Panc1 (cell line): ENCODE results near the gene BCAP29.

Experiments
- CTCF ChIP-seq: fragments of 450-650 bp; IDR thresholded peaks from 2 replicates; pipeline ENCODE4 v1.5.1; 2017; ENCODE audit warnings: mild to moderate bottlenecking
- POLR2AphosphoS5 ChIP-seq: IDR thresholded peaks from 2 replicates; pipeline ENCODE4 v1.6.1; 2012; ENCODE audit warnings: mild to moderate bottlenecking, low read depth, low read length, moderate library complexity
- TCF7L2 ChIP-seq: IDR thresholded peaks from 2 replicates; pipeline ENCODE4 v1.6.1; 2011; ENCODE audit warnings: mild to moderate bottlenecking, low read depth, low read length, inconsistent platforms

GRCh38 chr7:107615910-107616680, 36.0 kb downstream of the BCAP29 start:
- TF ChIP-seq POLR2AphosphoS5 (no peak), CTCF (no peak), TCF7L2 (no peak)
